B cell (primary cell): ENCODE data around the gene ERVFRD-1.

Experiments used
- CTCF ChIP-seq: fragments of 200-600 bp; IDR thresholded peaks from one replicate; pipeline ENCODE4 v1.8.0; 2022; ENCODE audit warnings: antibody characterized with exemption, mild to moderate bottlenecking
- EZH2 ChIP-seq: IDR thresholded peaks from 2 replicates; pipeline ENCODE4 v1.6.1; 2012; ENCODE audit warnings: borderline replicate concordance, low read depth, mild to moderate bottlenecking, moderate library complexity, low read length; ENCODE audit not compliant: insufficient read depth, poor library complexity, severe bottlenecking

GRCh38 chr6:11111769-11112437 lies 378 bp upstream of the ERVFRD-1 start:
- TF ChIP-seq EZH2 (no peak), CTCF (no peak)
